NCI-H226 (cell line): Measurements from ENCODE around the gene ESAM.
A peak's percentile ranks its signal among the peaks of the same experiment; 100 is the strongest.

Source experiments
- DNase-seq: peaks from one replicate; pipeline ENCODE4 v3.0.0-alpha.2; 2015

The ESAM gene

GRCh38 chr11:124769806-124770774 lies 8.0 kb upstream of the ESAM start:
- peak; percentile 72 for DNase-seq

GRCh38 chr11:124768914-124769313 lies 6.8 kb upstream of the ESAM start:
- no peak for DNase-seq

GRCh38 chr11:124766156-124766555 lies 4.1 kb upstream of the ESAM start:
- no peak for DNase-seq

- peak; percentile 57 for DNase-seq
These were observed 1.3 kb upstream of the ESAM start for GRCh38 chr11:124763156-124763947.

GRCh38 chr11:124762624-124763155 lies 600 bp upstream of the ESAM start:
- DNase-seq, result no peak

- no peak for DNase-seq
These were observed 587 bp downstream of the ESAM start for GRCh38 chr11:124761301-124762104.

GRCh38 chr11:124760806-124761205 lies 1.3 kb downstream of the ESAM start:
- DNase-seq, result no peak

GRCh38 chr11:124760205-124760652 lies 1.9 kb downstream of the ESAM start:
- no peak for DNase-seq

- no peak for DNase-seq
These were observed 2.6 kb downstream of the ESAM start for GRCh38 chr11:124759266-124760204.

- no peak for DNase-seq
These were observed 3.5 kb downstream of the ESAM start for GRCh38 chr11:124758355-124759265.

GRCh38 chr11:124757320-124757719 lies 4.8 kb downstream of the ESAM start:
- no peak for DNase-seq

GRCh38 chr11:124756753-124757227 lies 5.3 kb downstream of the ESAM start:
- no peak for DNase-seq

GRCh38 chr11:124756033-124756752 lies 5.9 kb downstream of the ESAM start:
- DNase-seq, result no peak

GRCh38 chr11:124754710-124755109 lies 7.4 kb downstream of the ESAM start:
- no peak for DNase-seq

GRCh38 chr11:124754309-124754708 lies 7.8 kb downstream of the ESAM start:
- DNase-seq, result no peak

- DNase-seq, result no peak
These were observed 8.5 kb downstream of the ESAM start for GRCh38 chr11:124753624-124754023.

- no peak for DNase-seq
These were observed 8.9 kb downstream of the ESAM start for GRCh38 chr11:124753205-124753604.

- no peak for DNase-seq
These were observed 9.5 kb downstream of the ESAM start for GRCh38 chr11:124752471-124753102.
